ENCODE results near the gene STX10. TPM values are rescaled to one million over a fixed set of nuclear protein-coding genes. Genes with fewer than 3 reads are reported as not detected.
A peak's percentile ranks its signal among the peaks of the same experiment; 100 is the strongest.

The STX10 gene
- total and polyA plus RNA-seq, 9 of the 15 experiments (the other 6 are each of a cell fraction or from before 2014, with no cell fraction given): 0.51 to 66.3 (median 31.0) TPM

GRCh38 chr19:13146763-13147563 is 3.2 kb downstream of the STX10 start (continued):
- no peak for TF ChIP-seq ILF3 (IDR thresholded peaks at IDR 0.05; ENCODE audit: borderline replicate concordance)
- TF ChIP-seq, protein P1, sequence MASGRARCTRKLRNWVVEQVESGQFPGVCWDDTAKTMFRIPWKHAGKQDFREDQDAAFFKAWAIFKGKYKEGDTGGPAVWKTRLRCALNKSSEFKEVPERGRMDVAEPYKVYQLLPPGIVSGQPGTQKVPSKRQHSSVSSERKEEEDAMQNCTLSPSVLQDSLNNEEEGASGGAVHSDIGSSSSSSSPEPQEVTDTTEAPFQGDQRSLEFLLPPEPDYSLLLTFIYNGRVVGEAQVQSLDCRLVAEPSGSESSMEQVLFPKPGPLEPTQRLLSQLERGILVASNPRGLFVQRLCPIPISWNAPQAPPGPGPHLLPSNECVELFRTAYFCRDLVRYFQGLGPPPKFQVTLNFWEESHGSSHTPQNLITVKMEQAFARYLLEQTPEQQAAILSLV (tag; IDR thresholded peaks at IDR 0.05): peak; percentile 55; the same call in 1 of the 2 replicates
- no peak for TF ChIP-seq SPI1 (IDR thresholded peaks at IDR 0.05; ENCODE audit: borderline replicate concordance, low read depth, low read length)
- no peak for TF ChIP-seq BACH1 (tag; IDR thresholded peaks at IDR 0.05)
- TF ChIP-seq, protein P2, sequence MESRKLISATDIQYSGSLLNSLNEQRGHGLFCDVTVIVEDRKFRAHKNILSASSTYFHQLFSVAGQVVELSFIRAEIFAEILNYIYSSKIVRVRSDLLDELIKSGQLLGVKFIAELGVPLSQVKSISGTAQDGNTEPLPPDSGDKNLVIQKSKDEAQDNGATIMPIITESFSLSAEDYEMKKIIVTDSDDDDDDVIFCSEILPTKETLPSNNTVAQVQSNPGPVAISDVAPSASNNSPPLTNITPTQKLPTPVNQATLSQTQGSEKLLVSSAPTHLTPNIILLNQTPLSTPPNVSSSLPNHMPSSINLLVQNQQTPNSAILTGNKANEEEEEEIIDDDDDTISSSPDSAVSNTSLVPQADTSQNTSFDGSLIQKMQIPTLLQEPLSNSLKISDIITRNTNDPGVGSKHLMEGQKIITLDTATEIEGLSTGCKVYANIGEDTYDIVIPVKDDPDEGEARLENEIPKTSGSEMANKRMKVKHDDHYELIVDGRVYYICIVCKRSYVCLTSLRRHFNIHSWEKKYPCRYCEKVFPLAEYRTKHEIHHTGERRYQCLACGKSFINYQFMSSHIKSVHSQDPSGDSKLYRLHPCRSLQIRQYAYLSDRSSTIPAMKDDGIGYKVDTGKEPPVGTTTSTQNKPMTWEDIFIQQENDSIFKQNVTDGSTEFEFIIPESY (CRISPR knock-in tag; IDR thresholded peaks at IDR 0.05): no peak
- no peak for TF ChIP-seq PYGO2 (tag; IDR thresholded peaks at IDR 0.05)
- no peak for TF ChIP-seq RAD51 (IDR thresholded peaks at IDR 0.05; ENCODE audit: borderline replicate concordance, low read depth)
- TF ChIP-seq HDAC8 (tag; IDR thresholded peaks at IDR 0.05): no peak
- peak; percentile 41; the same call in 1 of the 2 replicates for TF ChIP-seq TRIM28 (IDR thresholded peaks at IDR 0.05)
- TF ChIP-seq PPARD (CRISPR knock-in tag; IDR thresholded peaks at IDR 0.05): no peak
- TF ChIP-seq, protein P3, sequence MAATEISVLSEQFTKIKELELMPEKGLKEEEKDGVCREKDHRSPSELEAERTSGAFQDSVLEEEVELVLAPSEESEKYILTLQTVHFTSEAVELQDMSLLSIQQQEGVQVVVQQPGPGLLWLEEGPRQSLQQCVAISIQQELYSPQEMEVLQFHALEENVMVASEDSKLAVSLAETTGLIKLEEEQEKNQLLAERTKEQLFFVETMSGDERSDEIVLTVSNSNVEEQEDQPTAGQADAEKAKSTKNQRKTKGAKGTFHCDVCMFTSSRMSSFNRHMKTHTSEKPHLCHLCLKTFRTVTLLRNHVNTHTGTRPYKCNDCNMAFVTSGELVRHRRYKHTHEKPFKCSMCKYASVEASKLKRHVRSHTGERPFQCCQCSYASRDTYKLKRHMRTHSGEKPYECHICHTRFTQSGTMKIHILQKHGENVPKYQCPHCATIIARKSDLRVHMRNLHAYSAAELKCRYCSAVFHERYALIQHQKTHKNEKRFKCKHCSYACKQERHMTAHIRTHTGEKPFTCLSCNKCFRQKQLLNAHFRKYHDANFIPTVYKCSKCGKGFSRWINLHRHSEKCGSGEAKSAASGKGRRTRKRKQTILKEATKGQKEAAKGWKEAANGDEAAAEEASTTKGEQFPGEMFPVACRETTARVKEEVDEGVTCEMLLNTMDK (IDR thresholded peaks at IDR 0.05; ENCODE audit: borderline replicate concordance, insufficient read depth, low read depth, low read length, poor library complexity, severe bottlenecking): no peak
- 0 out of 2 replicates have a peak, but pooled peaks have one; percentile 26 for TF ChIP-seq NFIX (CRISPR knock-in tag; IDR thresholded peaks at IDR 0.05; ENCODE audit: low read depth)
- no peak for TF ChIP-seq GTF3C2 (IDR thresholded peaks at IDR 0.05; ENCODE audit: borderline replicate concordance, extremely low read depth, insufficient read length)
- no peak for TF ChIP-seq SAFB2 (IDR thresholded peaks at IDR 0.05; ENCODE audit: borderline replicate concordance, low read depth, low read length, severe bottlenecking)
- 0 out of 2 replicates have a peak, but pooled peaks have one; percentile 46 for TF ChIP-seq ZBTB5 (IDR thresholded peaks at IDR 0.05)
- no peak for TF ChIP-seq IFI16 (CRISPR knock-in tag; IDR thresholded peaks at IDR 0.05)

Data from K562 (cell line).